Fibroblast of pulmonary artery (primary cell): ENCODE data around the gene FAM236A.
"Not testable (repeated sequence)": the region's sequence is repeated elsewhere in the genome, so short reads cannot be mapped to it uniquely, and the experiment has no call there.

Source experiments
- DNase-seq: peaks from one replicate; pipeline ENCODE4 v3.0.0-alpha.2; 2010; ENCODE audit warnings: low read depth
- H3K4me3 ChIP-seq: replicated peaks from 2 replicates; pipeline ENCODE4 v1.5.1; 2011; ENCODE audit warnings: low read depth, mild to moderate bottlenecking, control low read depth, low read length, moderate library complexity

FAM236A gene

DNA sequence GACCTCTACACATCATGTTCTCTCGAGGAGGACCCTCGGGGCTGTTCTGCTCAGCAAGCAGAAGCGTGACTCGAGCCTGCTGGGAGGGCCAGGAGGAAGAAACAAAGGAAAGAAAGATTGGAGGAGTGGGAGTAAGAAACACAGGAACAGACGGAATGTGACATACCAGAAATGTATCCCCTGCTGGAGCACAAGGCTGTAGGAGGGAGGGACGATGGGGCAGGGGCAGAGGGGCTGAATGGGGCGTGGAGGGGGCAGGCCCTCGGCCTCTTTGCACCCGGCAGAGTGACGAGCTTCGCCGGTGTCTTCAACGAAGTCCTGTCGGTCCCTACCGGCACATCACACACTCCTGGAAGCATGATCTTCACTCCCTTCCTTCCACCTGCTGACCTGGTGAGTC is at the start of gene FAM236A:
TSS of gene FAM236A (plus strand) at position 301 of the 400 bp plus-strand sequence. CDS start at position 358, 57 bp downstream.
- DNase-seq: not testable (repeated sequence)

DNA sequence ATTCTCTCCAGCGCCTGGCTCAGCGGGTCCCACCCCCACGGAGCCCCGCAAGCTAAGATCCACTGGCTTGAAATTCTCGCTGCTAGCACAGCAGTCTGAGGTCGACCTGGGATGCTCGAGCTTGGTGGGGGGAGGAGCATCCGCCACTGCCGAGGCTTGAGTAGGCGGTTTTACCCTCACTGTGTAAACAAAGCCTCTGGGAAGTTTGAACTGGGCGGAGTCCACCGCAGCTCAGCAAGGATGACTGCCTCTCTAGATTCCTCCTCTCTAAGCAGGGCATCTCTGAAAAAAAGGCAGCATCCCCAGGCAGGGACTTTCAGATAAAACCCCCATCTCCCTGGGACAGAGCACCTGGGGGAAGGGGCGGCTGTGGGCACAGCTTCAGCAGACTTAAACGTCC is 48.3 kb upstream of the FAM236A start:
- H3K4me3 ChIP-seq, DNase-seq: not testable (repeated sequence)

More for the DNA sequence above, at the start of gene FAM236A:
- not testable (repeated sequence) for H3K4me3 ChIP-seq

DNA sequence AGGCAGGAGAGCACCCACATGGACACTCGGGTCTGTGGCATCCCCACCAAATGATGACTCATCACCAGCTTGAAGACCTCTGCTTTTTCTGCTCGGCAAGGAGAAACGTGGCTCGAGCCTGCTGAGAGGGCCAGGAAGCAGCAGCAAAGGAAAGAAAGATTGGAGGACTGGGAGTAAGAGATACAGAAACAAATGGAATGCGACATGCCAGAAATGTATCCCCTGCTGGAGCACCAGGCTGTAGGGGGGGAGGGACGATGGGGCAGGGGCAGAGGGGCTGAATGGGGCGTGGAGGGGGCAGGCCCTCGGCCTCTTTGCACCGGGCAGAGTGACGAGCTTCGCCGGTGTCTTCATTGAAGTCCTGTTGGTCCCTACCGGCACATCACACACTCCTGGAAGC is 25.7 kb upstream of the FAM236A start, which contains the start of gene FAM236C:
TSS of gene FAM236C (plus strand) at position 301 of the 400 bp plus-strand sequence. CDS start 100 bp downstream, outside the sequence.
- H3K4me3 ChIP-seq, DNase-seq: not testable (repeated sequence)

DNA sequence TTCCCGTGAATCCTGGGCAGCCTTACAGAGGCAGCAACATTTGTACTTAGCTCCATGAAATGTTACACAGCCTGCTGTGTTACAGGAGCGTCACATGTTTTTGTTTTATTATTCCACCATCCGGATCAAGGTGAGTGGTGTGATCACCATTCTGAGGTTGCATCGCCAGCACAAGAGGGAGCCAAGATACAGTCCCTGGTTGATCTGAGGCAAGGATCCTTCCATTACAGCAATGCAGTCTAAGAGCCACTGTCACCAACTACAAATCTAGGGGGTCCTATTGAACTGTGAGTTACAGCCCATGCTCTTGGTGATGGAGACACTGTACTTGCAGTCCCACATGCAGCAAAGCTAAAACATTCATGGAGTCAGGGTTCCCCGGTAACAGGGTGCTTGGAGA is 21.9 kb upstream of the FAM236A start:
- not testable (repeated sequence) for H3K4me3 ChIP-seq, DNase-seq

DNA sequence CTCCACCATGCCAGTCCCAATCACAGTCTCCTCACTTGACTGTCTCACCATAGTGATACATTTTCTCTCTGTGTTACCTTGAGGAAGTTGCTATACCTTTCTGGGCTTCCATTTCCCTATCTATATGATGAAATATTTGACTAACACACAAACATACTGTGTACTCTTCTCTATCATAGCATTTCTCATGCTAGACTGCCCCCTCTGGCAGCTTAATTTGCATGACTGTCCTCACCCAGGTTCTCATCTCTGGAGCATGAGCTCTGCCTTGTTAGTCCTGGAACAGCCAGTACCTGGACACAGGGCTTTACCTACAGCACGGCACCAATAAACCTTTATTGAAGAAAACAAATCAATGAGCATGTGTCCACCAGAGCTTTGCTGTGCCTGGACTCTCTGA is 5.7 kb upstream of the FAM236A start:
- not testable (repeated sequence) for DNase-seq, H3K4me3 ChIP-seq

DNA sequence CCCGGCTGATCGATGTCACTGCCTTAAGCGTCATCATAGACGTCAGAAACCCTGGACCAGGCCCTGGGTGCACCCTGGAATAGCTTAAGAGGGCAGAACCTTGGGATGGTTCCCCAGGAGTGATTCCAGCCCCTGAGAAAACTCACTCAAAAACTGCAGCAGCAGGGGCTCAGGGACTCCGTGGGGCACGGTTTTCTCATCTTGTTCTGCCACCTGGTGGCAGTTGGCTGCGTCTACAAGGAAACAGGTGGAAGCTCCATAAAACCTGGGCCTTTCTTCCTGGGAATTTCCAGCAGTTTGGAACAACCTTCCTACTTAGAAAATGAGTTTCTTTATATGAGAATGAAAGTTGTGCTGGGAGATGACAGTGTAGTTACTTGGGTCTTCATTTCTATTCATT is 1.6 kb upstream of the FAM236A start:
- not testable (repeated sequence) for DNase-seq, H3K4me3 ChIP-seq

DNA sequence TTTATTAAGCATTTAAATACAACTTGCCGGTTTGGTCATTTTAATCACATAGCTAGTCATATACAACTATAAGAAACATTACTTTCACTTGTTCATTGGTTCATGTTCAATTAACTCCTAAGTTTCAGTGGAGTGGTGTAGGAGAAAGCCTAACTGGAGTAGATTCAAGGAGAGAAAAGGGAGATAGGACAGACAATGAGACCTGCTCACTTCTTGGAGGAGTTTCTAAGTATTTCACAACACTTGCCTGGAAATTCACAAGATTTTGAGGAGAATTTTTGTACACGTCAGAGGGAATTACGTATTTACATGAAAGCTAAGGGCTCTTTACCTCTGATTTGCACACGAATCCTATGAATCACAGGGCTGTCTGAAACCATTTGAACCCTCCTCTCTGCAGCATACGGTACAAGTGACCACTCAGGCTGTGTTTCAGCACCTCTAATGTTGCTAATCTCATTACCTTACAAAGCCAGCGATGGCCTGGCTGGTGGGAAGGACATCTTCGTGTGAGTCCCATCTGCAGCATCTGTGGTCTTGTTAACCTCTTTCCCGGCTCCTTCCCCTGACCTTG is 1.0 kb upstream of the FAM236A start:
- not testable (repeated sequence) for DNase-seq, H3K4me3 ChIP-seq

DNA sequence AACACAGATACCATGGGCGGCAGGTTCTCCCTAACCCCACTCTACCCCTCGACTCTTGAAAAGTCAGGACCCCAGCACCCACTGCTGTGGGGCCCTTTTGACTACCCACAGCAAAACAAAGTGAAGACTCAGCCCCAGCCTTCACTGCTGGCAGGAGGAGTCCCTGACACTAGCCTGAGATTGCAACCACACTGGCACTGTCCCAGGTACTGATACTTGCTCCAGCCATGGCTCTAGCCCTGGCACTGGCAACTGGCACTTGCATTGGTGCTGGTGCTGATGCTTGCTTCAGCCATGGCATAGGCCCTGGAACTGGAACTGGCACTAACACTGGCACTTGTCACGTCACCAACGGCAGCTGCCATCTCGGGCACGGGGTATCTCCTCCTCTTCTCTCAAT is 4.3 kb downstream of the FAM236A start:
- not testable (repeated sequence) for DNase-seq, H3K4me3 ChIP-seq

DNA sequence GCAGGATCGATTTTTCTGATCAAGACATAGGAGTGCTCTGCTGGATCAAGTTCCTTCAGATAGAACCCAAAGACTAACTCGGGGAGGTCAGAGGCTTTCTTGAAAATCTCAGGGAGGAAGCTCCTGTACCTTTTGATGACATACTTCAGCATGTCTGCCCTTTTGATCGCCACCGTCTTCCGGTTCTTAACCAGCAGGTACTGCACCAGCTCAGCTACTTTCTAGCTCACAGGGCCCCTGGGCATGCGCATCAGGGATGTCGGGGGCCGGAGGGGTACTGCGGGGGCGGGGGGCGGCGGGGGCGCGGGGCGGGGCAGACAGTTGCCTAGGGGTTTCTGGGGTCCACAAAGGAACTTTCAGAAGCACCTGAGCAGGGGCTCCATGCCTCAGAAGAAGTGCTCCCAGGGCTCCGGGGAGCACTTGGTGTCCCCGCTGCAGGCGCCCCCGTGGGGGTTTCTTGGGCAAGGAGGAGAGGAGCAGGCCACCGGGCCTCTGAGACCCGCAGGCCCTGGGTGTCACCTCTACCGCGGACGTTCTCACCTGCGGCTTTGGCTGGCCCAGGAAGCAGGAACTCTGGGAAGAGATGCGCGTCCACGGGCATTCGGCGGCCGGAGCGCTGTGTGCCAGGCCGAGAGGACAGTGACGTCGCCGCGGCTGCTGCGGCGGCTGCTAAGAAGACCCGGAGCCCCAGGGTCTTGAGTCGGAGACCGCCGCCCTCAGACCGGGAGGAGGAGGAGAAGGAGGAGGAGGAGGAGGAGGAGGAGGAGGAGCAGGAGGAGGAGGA is 5.2 kb downstream of the FAM236A start:
- H3K4me3 ChIP-seq, DNase-seq: not testable (repeated sequence)

DNA sequence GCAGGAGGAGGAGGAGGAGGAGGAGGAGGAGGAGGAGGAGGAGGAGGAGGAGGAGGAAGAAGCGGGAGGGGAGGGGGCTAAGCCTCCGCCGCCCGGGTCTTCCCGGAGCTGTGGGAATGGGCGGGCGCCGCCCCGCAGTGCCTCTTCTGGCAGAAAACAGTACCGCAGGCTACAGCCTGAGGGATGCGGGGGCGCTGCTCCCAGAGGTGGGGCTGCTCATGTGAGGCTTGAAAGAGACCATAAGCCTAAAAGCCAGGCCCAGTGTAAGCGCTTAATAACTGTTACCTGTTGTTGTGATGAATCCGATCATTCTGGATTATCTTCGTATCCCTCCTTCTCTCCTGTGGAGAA is 5.8 kb downstream of the FAM236A start, which contains the start of gene DMRTC1:
TSS of gene DMRTC1 (minus strand) at position 19 of the 351 bp plus-strand sequence. CDS start 68,143 bp downstream, outside the sequence.
- H3K4me3 ChIP-seq, DNase-seq: not testable (repeated sequence)

DNA sequence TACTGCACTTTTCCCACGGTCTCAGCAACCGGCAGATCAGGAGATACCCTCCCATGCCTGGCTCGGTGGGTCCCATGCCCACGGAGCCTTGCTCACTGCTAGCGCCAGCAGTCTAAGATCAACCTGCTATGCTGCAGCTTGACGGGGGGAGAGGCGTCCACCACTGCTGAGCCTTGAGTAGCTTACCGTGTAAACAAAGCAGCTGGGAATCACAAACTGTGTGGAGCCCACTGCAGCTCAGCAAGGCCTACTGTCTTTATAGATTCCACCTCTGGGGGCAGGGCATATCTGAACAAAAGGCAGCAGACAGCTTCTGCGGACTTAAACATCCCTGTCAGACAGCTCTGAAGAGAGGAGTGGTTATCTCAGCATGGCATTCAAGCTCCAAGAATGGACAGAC is 22.0 kb downstream of the FAM236A start:
- not testable (repeated sequence) for H3K4me3 ChIP-seq, DNase-seq

DNA sequence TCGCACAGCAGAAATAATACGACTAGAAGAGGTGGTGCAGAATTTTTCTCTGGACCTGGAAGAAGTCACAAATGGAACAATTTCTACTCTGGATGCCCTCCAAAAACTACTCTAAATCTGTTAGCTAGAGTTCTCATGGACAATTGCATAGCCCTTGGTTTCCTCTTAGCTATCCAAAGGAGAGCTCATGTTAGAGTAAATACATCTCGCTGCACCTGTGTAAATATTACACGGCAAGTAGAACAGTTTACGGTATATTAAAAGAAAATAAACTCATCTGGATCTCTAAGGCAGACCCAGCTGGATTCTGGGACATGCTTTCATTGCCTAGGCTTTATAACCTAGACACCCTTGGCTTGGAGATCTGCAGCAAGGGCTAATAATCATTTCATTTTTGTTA is 33.9 kb downstream of the FAM236A start:
- H3K4me3 ChIP-seq, DNase-seq: not testable (repeated sequence)

DNA sequence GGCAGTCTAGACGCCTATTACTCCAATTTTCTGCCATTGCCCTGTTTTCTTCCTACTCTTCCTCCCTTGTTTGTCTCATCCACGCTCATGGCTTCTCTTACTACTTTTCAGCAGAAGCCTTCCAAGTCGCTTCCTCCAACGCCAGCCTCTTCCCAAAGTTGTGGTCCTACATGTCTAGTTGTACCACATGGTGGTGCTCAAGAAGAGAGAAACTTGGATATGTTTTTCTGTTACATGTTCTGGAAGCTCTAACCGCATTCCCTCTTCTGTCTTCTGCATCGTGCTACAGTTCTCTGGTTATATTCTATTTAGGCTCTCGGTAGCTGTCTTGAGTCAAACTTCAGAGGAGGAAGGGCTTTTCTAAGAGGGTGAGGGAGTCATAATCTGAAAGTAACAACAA is 36.9 kb downstream of the FAM236A start:
- H3K4me3 ChIP-seq, DNase-seq: not testable (repeated sequence)

DNA sequence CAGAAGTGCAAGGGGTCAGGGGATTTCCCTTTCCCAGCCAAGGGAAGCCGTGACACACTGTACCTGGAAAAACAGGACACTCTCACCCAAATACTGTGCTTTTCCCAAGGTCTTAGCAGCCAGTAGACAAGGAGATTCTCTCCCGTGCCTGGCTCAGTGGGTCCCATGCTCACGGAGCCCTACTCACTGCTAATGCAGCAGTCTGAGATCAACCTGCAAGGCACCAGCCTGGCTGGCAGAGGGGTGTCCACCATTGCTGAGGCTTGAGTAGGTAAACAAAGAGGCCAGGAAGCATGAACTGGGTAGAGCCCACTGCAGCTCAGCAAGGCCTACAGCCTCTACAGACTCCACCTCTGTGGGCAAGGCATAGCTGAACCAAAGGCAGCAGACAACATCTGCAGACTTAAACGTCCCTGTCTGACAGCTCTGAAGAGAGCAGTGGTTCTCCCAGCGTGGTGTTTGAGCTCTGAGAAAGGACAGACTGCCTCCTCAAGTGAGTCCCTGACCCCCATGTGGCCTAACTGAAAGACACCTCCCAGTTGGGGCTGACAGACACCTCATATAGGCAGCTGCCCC is 43.0 kb downstream of the FAM236A start:
- DNase-seq, H3K4me3 ChIP-seq: not testable (repeated sequence)
